DOHH2 (cell line): ENCODE data around the gene NOMO2.
"Not testable (repeated sequence)": the region's sequence is repeated elsewhere in the genome, so short reads cannot be mapped to it uniquely, and the experiment has no call there.

Source experiments
- EZH2phosphoT487 ChIP-seq: fragments of 200-600 bp; sonication (generic); IDR thresholded peaks from 2 replicates; pipeline ENCODE4 v1.6.1; 2017; ENCODE audit warnings: borderline replicate concordance, mild to moderate bottlenecking, antibody characterized with exemption, low read length, moderate library complexity, mixed read lengths
- TF ChIP-seq, protein P1 (sequence below): fragments of 200-600 bp; sonication (generic); IDR thresholded peaks from one replicate; pipeline ENCODE4 v1.5.1; 2014; ENCODE audit warnings: antibody characterized with exemption, mild to moderate bottlenecking, low read depth, low read length; ENCODE audit not compliant: poor library complexity, severe bottlenecking

DNA sequence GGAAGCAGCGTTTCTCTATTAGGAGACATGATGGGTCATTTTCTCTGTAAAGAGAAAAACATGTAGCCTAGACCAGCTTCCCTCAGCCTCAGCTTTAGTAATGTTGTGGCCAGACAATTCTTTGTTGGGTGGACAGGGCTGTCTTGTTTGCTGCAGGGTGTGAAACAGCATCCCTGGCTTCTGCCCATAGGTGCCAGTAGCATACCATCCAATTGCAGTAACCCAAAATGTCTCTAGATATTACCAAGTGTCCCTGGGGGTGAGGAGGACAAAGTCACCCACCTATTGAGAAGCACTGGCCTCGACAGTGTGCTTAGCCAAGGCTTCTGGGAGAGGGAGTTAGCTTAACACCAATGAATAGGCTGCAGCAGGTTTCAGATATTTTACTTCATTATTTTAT lies 14.0 kb upstream of the NOMO2 start:
- TF ChIP-seq, protein P1, sequence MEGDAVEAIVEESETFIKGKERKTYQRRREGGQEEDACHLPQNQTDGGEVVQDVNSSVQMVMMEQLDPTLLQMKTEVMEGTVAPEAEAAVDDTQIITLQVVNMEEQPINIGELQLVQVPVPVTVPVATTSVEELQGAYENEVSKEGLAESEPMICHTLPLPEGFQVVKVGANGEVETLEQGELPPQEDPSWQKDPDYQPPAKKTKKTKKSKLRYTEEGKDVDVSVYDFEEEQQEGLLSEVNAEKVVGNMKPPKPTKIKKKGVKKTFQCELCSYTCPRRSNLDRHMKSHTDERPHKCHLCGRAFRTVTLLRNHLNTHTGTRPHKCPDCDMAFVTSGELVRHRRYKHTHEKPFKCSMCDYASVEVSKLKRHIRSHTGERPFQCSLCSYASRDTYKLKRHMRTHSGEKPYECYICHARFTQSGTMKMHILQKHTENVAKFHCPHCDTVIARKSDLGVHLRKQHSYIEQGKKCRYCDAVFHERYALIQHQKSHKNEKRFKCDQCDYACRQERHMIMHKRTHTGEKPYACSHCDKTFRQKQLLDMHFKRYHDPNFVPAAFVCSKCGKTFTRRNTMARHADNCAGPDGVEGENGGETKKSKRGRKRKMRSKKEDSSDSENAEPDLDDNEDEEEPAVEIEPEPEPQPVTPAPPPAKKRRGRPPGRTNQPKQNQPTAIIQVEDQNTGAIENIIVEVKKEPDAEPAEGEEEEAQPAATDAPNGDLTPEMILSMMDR = not testable (repeated sequence)
- TF ChIP-seq EZH2phosphoT487 = not testable (repeated sequence)
